Neural cell (in vitro differentiated cells): ENCODE data around the gene SOCS3. TPM values are rescaled to one million over a fixed set of nuclear protein-coding genes. Genes with fewer than 3 reads are reported as not detected.

Experiments used
- H2AFZ ChIP-seq: fragments of 200-600, 300-800 bp; sonication (generic), shearing (Covaris generic); 2 replicates; pipeline ENCODE4 v1.6.0; 2014; ENCODE audit warnings: low read depth, mild to moderate bottlenecking, antibody characterized with exemption, low read length, moderate library complexity
- H3F3A ChIP-seq: fragments of 200-600 bp; shearing (Covaris generic); 2 replicates; pipeline ENCODE4 v1.6.1; 2016; ENCODE audit warnings: mild to moderate bottlenecking, moderate library complexity, mixed read lengths, antibody characterized with exemption, low read length; ENCODE audit not compliant: insufficient read depth, poor library complexity, severe bottlenecking
- H3K27ac ChIP-seq: fragments of 200-600, 300-800 bp; sonication (generic), shearing (Covaris generic); 2 replicates; pipeline ENCODE4 v1.5.1; 2014; ENCODE audit warnings: mild to moderate bottlenecking, low read length, moderate library complexity
- H3K27me3 ChIP-seq: fragments of 300-800, 200-600 bp; sonication (generic), shearing (Covaris generic); 2 replicates; pipeline ENCODE4 v1.6.0; 2014; ENCODE audit warnings: mild to moderate bottlenecking, low read depth, low read length, moderate library complexity; ENCODE audit not compliant: insufficient read depth
- H3K36me3 ChIP-seq: fragments of 300-800, 200-600 bp; sonication (generic), shearing (Covaris generic); 2 replicates; pipeline ENCODE4 v1.5.1; 2014; ENCODE audit warnings: mild to moderate bottlenecking, antibody characterized with exemption, low read length, moderate library complexity; ENCODE audit not compliant: insufficient read depth
- H3K4me2 ChIP-seq: fragments of 300-800, 200-600 bp; sonication (generic), shearing (Covaris generic); 2 replicates; pipeline ENCODE4 v1.6.0; 2014; ENCODE audit warnings: mild to moderate bottlenecking, low read length
- H3K4me3 ChIP-seq: fragments of 300-800, 200-600 bp; sonication (generic), shearing (Covaris generic); 2 replicates; pipeline ENCODE4 v1.5.1; 2014; ENCODE audit warnings: mild to moderate bottlenecking, low read length, moderate library complexity
- H3K79me2 ChIP-seq: fragments of 200-600 bp; shearing (Covaris generic); replicated peaks from 2 replicates; pipeline ENCODE4 v1.6.0; 2014; ENCODE audit warnings: mild to moderate bottlenecking, low read length, moderate library complexity; ENCODE audit not compliant: insufficient read depth
- H3K9ac ChIP-seq: fragments of 300-800, 200-600 bp; sonication (generic), shearing (Covaris generic); 2 replicates; pipeline ENCODE4 v1.6.1; 2016; ENCODE audit warnings: mild to moderate bottlenecking, low read length, mixed read lengths
- H3K9me2 ChIP-seq: fragments of 200-600 bp; shearing (Covaris generic); 2 replicates; pipeline ENCODE4 v1.6.1; 2016; ENCODE audit warnings: mild to moderate bottlenecking, low read length, mixed read lengths; ENCODE audit not compliant: insufficient read depth
- H3K9me3 ChIP-seq: fragments of 200-600, 300-800 bp; sonication (generic), shearing (Covaris generic); 2 replicates; pipeline ENCODE4 v1.6.1; 2016; ENCODE audit warnings: mild to moderate bottlenecking, mixed run types, low read length, moderate library complexity, mixed read lengths
- H4K20me1 ChIP-seq: fragments of 200-600 bp; shearing (Covaris generic); 2 replicates; pipeline ENCODE4 v1.6.1; 2016; ENCODE audit warnings: mild to moderate bottlenecking, mixed run types; ENCODE audit not compliant: insufficient read depth
- CTCF ChIP-seq: fragments of 450-650 bp; IDR thresholded peaks from 2 replicates; pipeline ENCODE4 v1.5.1; 2014; ENCODE audit warnings: antibody characterized with exemption, mild to moderate bottlenecking, moderate library complexity; ENCODE audit not compliant: poor library complexity, severe bottlenecking
- EP300 ChIP-seq: fragments of 450-650 bp; conservative IDR thresholded peaks from 2 replicates; pipeline ENCODE4 v1.6.1; 2014; ENCODE audit warnings: antibody characterized with exemption, mild to moderate bottlenecking, moderate library complexity; ENCODE audit not compliant: poor library complexity, severe bottlenecking
- EZH2 ChIP-seq: fragments of 200-600, 300-800 bp; shearing (Covaris generic), sonication (generic); IDR thresholded peaks from 2 replicates; pipeline ENCODE4 v1.6.1; 2014; ENCODE audit warnings: antibody characterized with exemption, low read length, borderline replicate concordance, mild to moderate bottlenecking; ENCODE audit not compliant: insufficient read depth, poor library complexity, severe bottlenecking
- MXI1 ChIP-seq: fragments of 450-650 bp; conservative IDR thresholded peaks from 2 replicates; pipeline ENCODE4 v1.6.1; 2014; ENCODE audit warnings: antibody characterized with exemption, mild to moderate bottlenecking; ENCODE audit not compliant: poor library complexity, severe bottlenecking
- POLR2AphosphoS5 ChIP-seq: IDR thresholded peaks from 2 replicates; pipeline ENCODE4 v1.6.1; 2012
- RAD21 ChIP-seq: fragments of 450-650 bp; conservative IDR thresholded peaks from 2 replicates; pipeline ENCODE4 v1.6.1; 2014; ENCODE audit warnings: antibody characterized with exemption, mild to moderate bottlenecking, moderate library complexity
- SMC3 ChIP-seq: fragments of 450-650 bp; conservative IDR thresholded peaks from 2 replicates; pipeline ENCODE4 v1.6.1; 2014; ENCODE audit warnings: antibody characterized with exemption, mild to moderate bottlenecking, moderate library complexity; ENCODE audit not compliant: poor library complexity
- TAF1 ChIP-seq: IDR thresholded peaks from 2 replicates; pipeline ENCODE4 v1.6.1; 2012; ENCODE audit warnings: low read depth
- polyA plus RNA-seq: library from polyadenylated mRNA; depleted of rRNA; stranded (reverse); fragments of >200 nt; gene quantifications from 2 replicates; pipeline ENCODE4 v1.2.3, GENCODE V29; 2014
- TF ChIP-seq, protein P1 (sequence below): IDR thresholded peaks from 2 replicates; pipeline ENCODE4 v1.6.1; 2012; ENCODE audit warnings: borderline replicate concordance

SOCS3 gene
- polyA plus RNA-seq, 1 donor from 2014 or later, result 5.4 TPM

DNA sequence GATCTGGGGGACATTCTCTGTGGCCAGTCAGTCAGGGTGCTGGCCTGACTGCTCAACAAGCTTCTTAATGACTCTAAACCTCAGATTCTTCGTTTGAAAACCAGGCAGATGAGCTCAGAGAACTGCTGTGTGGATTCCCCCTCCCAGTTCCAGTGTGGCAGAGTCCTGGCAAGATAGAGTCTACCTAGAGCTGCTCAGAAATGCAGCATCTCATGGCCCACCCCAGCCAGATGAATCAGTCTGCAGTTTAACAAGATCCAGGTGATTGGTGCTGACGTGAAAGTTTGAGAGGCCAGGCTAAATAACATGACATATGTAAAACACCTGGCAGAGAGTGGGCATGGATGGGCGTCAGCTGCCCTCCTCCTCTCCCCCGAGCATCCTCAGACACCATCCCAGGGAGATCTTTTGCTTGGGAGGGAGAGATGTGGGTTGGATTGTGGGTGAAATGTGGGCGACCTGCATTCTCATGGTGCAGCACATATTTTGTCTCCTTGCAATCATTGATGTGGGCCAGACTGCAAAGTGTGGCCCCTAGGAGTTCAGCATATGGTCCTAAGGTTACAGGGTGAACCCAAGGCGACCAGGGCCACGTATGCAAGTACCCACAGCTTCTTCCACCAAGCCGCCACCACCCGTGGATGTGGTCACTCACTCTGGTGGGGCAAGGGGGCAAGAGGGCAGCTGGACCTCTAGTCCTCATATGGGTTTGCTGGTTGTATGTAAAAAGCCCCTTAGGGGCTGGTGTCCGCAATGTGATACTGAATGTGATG is 19.5 kb downstream of the SOCS3 start:
- H4K20me1 ChIP-seq, result no peaks in the 10 kb centered on the region
- H3K79me2 ChIP-seq, result no peaks in the 10 kb centered on the region
- no peak for TF ChIP-seq CTCF
- TF ChIP-seq POLR2AphosphoS5, result no peak
- TF ChIP-seq EP300, result no peak
- TF ChIP-seq SMC3, result no peak
- no peak for TF ChIP-seq RAD21
- no peak for TF ChIP-seq EZH2
- no peak for TF ChIP-seq TAF1
- TF ChIP-seq MXI1, result no peak
- TF ChIP-seq, protein P1, sequence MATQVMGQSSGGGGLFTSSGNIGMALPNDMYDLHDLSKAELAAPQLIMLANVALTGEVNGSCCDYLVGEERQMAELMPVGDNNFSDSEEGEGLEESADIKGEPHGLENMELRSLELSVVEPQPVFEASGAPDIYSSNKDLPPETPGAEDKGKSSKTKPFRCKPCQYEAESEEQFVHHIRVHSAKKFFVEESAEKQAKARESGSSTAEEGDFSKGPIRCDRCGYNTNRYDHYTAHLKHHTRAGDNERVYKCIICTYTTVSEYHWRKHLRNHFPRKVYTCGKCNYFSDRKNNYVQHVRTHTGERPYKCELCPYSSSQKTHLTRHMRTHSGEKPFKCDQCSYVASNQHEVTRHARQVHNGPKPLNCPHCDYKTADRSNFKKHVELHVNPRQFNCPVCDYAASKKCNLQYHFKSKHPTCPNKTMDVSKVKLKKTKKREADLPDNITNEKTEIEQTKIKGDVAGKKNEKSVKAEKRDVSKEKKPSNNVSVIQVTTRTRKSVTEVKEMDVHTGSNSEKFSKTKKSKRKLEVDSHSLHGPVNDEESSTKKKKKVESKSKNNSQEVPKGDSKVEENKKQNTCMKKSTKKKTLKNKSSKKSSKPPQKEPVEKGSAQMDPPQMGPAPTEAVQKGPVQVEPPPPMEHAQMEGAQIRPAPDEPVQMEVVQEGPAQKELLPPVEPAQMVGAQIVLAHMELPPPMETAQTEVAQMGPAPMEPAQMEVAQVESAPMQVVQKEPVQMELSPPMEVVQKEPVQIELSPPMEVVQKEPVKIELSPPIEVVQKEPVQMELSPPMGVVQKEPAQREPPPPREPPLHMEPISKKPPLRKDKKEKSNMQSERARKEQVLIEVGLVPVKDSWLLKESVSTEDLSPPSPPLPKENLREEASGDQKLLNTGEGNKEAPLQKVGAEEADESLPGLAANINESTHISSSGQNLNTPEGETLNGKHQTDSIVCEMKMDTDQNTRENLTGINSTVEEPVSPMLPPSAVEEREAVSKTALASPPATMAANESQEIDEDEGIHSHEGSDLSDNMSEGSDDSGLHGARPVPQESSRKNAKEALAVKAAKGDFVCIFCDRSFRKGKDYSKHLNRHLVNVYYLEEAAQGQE, result no peak
- no peaks in the 10 kb centered on the region for H3F3A ChIP-seq
- H2AFZ ChIP-seq, result no peak overlapping the region
- H3K9me3 ChIP-seq, result no peaks in the 10 kb centered on the region
- H3K4me2 ChIP-seq, result no peak overlapping the region
- no peak overlapping the region for H3K4me3 ChIP-seq
- peaks cover 8% of the 10 kb centered on the region for H3K27me3 ChIP-seq
- no peak overlapping the region for H3K27ac ChIP-seq
- H3K9me2 ChIP-seq, result no peaks in the 10 kb centered on the region
- H3K9ac ChIP-seq, result no peak overlapping the region
- no peaks in the 10 kb centered on the region for H3K36me3 ChIP-seq

- Histone ChIP-seq H4K20me1 (no peaks in the 10 kb centered on the region), H3K27ac (no peak overlapping the region), H3K9ac (no peak overlapping the region), H3K9me3 (no peaks in the 10 kb centered on the region), H3K79me2 (no peaks in the 10 kb centered on the region), H3K4me2 (no peak overlapping the region), H3F3A (no peaks in the 10 kb centered on the region), H3K27me3 (peaks cover 8% of the 10 kb centered on the region), H2AFZ (no peak overlapping the region), H3K4me3 (no peak overlapping the region), H3K9me2 (no peaks in the 10 kb centered on the region), H3K36me3 (no peaks in the 10 kb centered on the region)
- TF ChIP-seq MXI1 (no peak), CTCF (no peak), TAF1 (no peak), SMC3 (no peak), POLR2AphosphoS5 (no peak), RAD21 (no peak), EZH2 (no peak), EP300 (no peak)
- TF ChIP-seq, protein P1, result no peak
Observed at GRCh38 chr17:78338486-78339259, 21.2 kb downstream of the SOCS3 start.
